GM21619 (cell line): ENCODE data around the gene ARHGAP24.
"Not testable (repeated sequence)": the region's sequence is repeated elsewhere in the genome, so short reads cannot be mapped to it uniquely, and the experiment has no call there.

Source experiments
- ATAC-seq: cut with Tn5 transposase; IDR thresholded peaks from one replicate; pipeline ENCODE4 v1.9.1; 2021; ENCODE audit not compliant: unreplicated experiment

Gene ARHGAP24

GRCh38 chr4:85798012-85798770 lies 323.2 kb downstream of the ARHGAP24 start:
- no peak for ATAC-seq

- ATAC-seq = no peak
Measured at GRCh38 chr4:85803856-85804255, 328.9 kb downstream of the ARHGAP24 start.

- no peak for ATAC-seq
Measured at GRCh38 chr4:85805891-85806290, 330.9 kb downstream of the ARHGAP24 start.

GRCh38 chr4:85806334-85806733 lies 331.4 kb downstream of the ARHGAP24 start:
- no peak for ATAC-seq

GRCh38 chr4:85807247-85807950 lies 332.4 kb downstream of the ARHGAP24 start:
- ATAC-seq = no peak

- ATAC-seq = no peak
Measured at GRCh38 chr4:85808104-85808503, 333.2 kb downstream of the ARHGAP24 start.

GRCh38 chr4:85808864-85809263 lies 333.9 kb downstream of the ARHGAP24 start:
- no peak for ATAC-seq

GRCh38 chr4:85812776-85813175 lies 337.8 kb downstream of the ARHGAP24 start:
- no peak for ATAC-seq

- ATAC-seq = no peak
Measured at GRCh38 chr4:85815796-85816459, 341.0 kb downstream of the ARHGAP24 start.

- ATAC-seq = no peak
Measured at GRCh38 chr4:85818700-85819099, 343.8 kb downstream of the ARHGAP24 start.

GRCh38 chr4:85820101-85820500 lies 345.2 kb downstream of the ARHGAP24 start:
- not testable (repeated sequence) for ATAC-seq

- ATAC-seq = no peak
Measured at GRCh38 chr4:85821688-85822455, 346.9 kb downstream of the ARHGAP24 start.

GRCh38 chr4:85823295-85823694 lies 348.3 kb downstream of the ARHGAP24 start:
- no peak for ATAC-seq

- ATAC-seq = no peak
Measured at GRCh38 chr4:85824166-85824945, 349.4 kb downstream of the ARHGAP24 start.

GRCh38 chr4:85826060-85826678 lies 351.2 kb downstream of the ARHGAP24 start:
- ATAC-seq = peak; percentile 60

- ATAC-seq = no peak
Measured at GRCh38 chr4:85828027-85828890, 353.3 kb downstream of the ARHGAP24 start.

- ATAC-seq = no peak
Measured at GRCh38 chr4:85829276-85830051, 354.5 kb downstream of the ARHGAP24 start.

GRCh38 chr4:85831647-85832046 lies 356.7 kb downstream of the ARHGAP24 start:
- ATAC-seq = no peak
